ENCODE results near the gene CACNA2D2. TPM values are rescaled to one million over a fixed set of nuclear protein-coding genes. Genes with fewer than 3 reads are reported as not detected.

The CACNA2D2 gene
- total RNA-seq, 1 donor from 2014 or later = 5.0 TPM

DNA sequence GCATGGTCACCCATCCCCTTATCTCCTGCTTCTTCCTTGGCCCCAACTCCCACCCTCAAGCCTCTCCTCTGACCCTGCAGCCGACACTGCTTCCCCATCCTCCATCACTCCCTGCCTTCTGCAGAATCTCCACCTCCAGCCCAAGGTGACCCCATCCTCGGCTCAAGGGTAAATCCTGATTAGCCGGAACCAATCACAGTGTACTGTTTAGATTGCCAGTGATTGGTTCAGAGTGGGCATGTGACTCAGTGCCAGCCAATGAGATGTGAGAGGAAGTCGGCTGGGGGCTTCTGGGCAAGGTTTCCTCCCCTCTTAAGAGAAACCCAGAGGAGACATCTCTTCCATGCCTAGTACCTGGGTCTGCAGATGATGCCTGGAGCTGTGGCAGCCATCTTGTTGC, 10.3 kb downstream of the CACNA2D2 start:
- Mint-ChIP-seq H3K9me3 (ENCODE audit: unreplicated experiment) (peaks cover 2% of the 10 kb centered on the region), H3K4me3 (ENCODE audit: unreplicated experiment) (no peak overlapping the region), H3K36me3 (ENCODE audit: unreplicated experiment) (no peaks in the 10 kb centered on the region), H3K27ac (ENCODE audit: unreplicated experiment) (no peak overlapping the region), H3K4me1 (ENCODE audit: low read depth, unreplicated experiment) (peaks cover 14% of the 10 kb centered on the region), H3K27me3 (ENCODE audit: unreplicated experiment) (peaks cover 4% of the 10 kb centered on the region)
- TF ChIP-seq CTCF (IDR thresholded peaks at IDR 0.05; ENCODE audit: partially characterized antibody, unreplicated experiment) = no peak
- DNase-seq = no peak

DNA sequence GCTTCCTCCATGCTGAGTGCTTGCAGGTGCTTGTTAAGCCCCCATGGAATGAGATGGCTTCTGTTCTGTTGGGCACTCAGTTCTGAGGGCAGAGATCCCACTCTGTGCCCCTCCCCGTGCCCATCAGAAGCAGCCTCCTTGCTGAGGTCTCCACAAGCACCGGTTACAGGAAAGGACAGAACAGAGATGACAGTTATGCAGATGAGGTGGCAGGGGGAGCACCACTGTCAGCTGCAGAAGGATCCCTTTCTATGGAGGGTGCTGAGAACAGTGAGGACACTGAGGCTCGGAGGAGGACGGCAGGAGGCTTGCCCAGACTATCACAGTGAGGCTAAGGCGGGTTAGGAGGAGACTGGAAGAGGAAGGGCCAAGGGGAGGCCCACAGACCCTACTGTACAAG, 12.4 kb downstream of the CACNA2D2 start:
- H3K27me3 Mint-ChIP-seq (ENCODE audit: unreplicated experiment) = peaks cover 2% of the 10 kb centered on the region
- TF ChIP-seq CTCF (IDR thresholded peaks at IDR 0.05; ENCODE audit: partially characterized antibody, unreplicated experiment) = no peak
- no peak for DNase-seq
- no peaks in the 10 kb centered on the region for H3K4me1 Mint-ChIP-seq (ENCODE audit: low read depth, unreplicated experiment)
- no peak overlapping the region for H3K27ac Mint-ChIP-seq (ENCODE audit: unreplicated experiment)
- H3K9me3 Mint-ChIP-seq (ENCODE audit: unreplicated experiment) = no peaks in the 10 kb centered on the region
- H3K4me3 Mint-ChIP-seq (ENCODE audit: unreplicated experiment) = no peak overlapping the region
- no peaks in the 10 kb centered on the region for H3K36me3 Mint-ChIP-seq (ENCODE audit: unreplicated experiment)

GRCh38 chr3:50490424-50490823, 13.0 kb downstream of the CACNA2D2 start:
- no peaks in the 10 kb centered on the region for H3K36me3 Mint-ChIP-seq (ENCODE audit: unreplicated experiment)
- no peak for DNase-seq
- TF ChIP-seq CTCF (IDR thresholded peaks at IDR 0.05; ENCODE audit: partially characterized antibody, unreplicated experiment) = no peak
- no peak overlapping the region for H3K27ac Mint-ChIP-seq (ENCODE audit: unreplicated experiment)
- H3K4me1 Mint-ChIP-seq (ENCODE audit: low read depth, unreplicated experiment) = peaks cover under 1% of the 10 kb centered on the region
- H3K4me3 Mint-ChIP-seq (ENCODE audit: unreplicated experiment) = no peak overlapping the region
- H3K9me3 Mint-ChIP-seq (ENCODE audit: unreplicated experiment) = no peaks in the 10 kb centered on the region
- peaks cover 2% of the 10 kb centered on the region for H3K27me3 Mint-ChIP-seq (ENCODE audit: unreplicated experiment)

- Mint-ChIP-seq H3K36me3 (ENCODE audit: unreplicated experiment) (no peaks in the 10 kb centered on the region), H3K27ac (ENCODE audit: unreplicated experiment) (no peak overlapping the region), H3K27me3 (ENCODE audit: unreplicated experiment) (peaks cover 4% of the 10 kb centered on the region), H3K9me3 (ENCODE audit: unreplicated experiment) (peaks cover 4% of the 10 kb centered on the region), H3K4me3 (ENCODE audit: unreplicated experiment) (no peak overlapping the region), H3K4me1 (ENCODE audit: low read depth, unreplicated experiment) (peaks cover 12% of the 10 kb centered on the region)
- DNase-seq = no peak
- no peak for TF ChIP-seq CTCF (IDR thresholded peaks at IDR 0.05; ENCODE audit: partially characterized antibody, unreplicated experiment)
Observed at GRCh38 chr3:50487181-50487580, 16.3 kb downstream of the CACNA2D2 start.

GRCh38 chr3:50486219-50486888, 17.1 kb downstream of the CACNA2D2 start:
- no peak for TF ChIP-seq CTCF (IDR thresholded peaks at IDR 0.05; ENCODE audit: partially characterized antibody, unreplicated experiment)
- H3K27me3 Mint-ChIP-seq (ENCODE audit: unreplicated experiment) = peaks cover 4% of the 10 kb centered on the region
- H3K36me3 Mint-ChIP-seq (ENCODE audit: unreplicated experiment) = no peaks in the 10 kb centered on the region
- no peak overlapping the region for H3K4me3 Mint-ChIP-seq (ENCODE audit: unreplicated experiment)
- H3K9me3 Mint-ChIP-seq (ENCODE audit: unreplicated experiment) = peaks cover 4% of the 10 kb centered on the region
- no peak for DNase-seq
- no peak overlapping the region for H3K27ac Mint-ChIP-seq (ENCODE audit: unreplicated experiment)
- H3K4me1 Mint-ChIP-seq (ENCODE audit: low read depth, unreplicated experiment) = peaks cover 12% of the 10 kb centered on the region

Data from glutamatergic neuron (in vitro differentiated cells).